ENCODE data around the gene TRIM58. TPM values are rescaled to one million over a fixed set of nuclear protein-coding genes. Genes with fewer than 3 reads are reported as not detected.

Gene TRIM58
- total RNA-seq, 1 experiment from 2014 or later = 1.7 TPM

DNA sequence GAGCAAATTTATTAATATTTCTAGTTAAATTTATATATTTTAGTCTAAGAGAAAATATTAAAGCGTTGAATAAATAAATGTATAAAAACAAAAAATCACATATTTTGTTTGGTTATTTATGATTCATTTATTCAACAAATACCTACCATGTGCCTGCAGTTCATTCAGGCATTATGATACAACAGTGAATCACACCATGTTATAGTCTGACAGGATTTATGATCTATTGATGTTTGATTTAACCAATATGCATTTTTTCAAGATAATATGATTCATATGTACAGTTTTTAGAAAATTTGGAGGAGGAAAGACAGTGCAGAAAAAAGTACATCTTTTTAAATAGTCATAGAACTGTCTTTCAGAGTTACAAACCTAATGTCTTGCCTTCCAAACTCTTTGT is 7.4 kb upstream of the TRIM58 start:
- Mint-ChIP-seq H3K9me3 (peaks cover 29 to 44% of the 10 kb centered on the region in 2 experiments), H3K4me3 (no peak overlapping the region), H3K27ac (no peak overlapping the region), H3K4me1 (0 out of 4 replicates have a peak, but pooled peaks cover 0 to 2% of the 10 kb centered on the region in 2 experiments), H3K36me3 (ENCODE audit: insufficient read depth in 1 of 3, low read depth in 3 of 3) (peaks cover 0 to 2% (median 0%) of the 10 kb centered on the region in 3 experiments; a peak in 3 of 7 replicates), H3K27me3 (ENCODE audit: low read depth) (no peaks in the 10 kb centered on the region)
- Histone ChIP-seq H2BK120ac (ENCODE audit: low read depth, low read length, poor library complexity, severe bottlenecking) (no peak overlapping the region), H2BK15ac (ENCODE audit: low read depth, low read length) (no peak overlapping the region), H3K23me2 (ENCODE audit: insufficient read length, low read depth, low read length, poor library complexity, severe bottlenecking) (no peaks in the 10 kb centered on the region), H3K23ac (ENCODE audit: insufficient read length, low read depth, low read length) (no peak overlapping the region), H4K20me1 (ENCODE audit: control insufficient read depth, insufficient read depth, insufficient read length) (no peaks in the 10 kb centered on the region), H3K79me1 (ENCODE audit: insufficient read depth, low read depth, low read length, poor library complexity, severe bottlenecking) (no peaks in the 10 kb centered on the region), H3K9ac (ENCODE audit: extremely low read depth, insufficient read length, low read length) (no peak overlapping the region), H3K4ac (ENCODE audit: low read depth, low read length) (no peak overlapping the region), H4K5ac (ENCODE audit: insufficient read length, low read depth, low read length) (no peak overlapping the region), H4K91ac (ENCODE audit: insufficient read length, low read depth, low read length) (no peak overlapping the region), H3K9me3 (ENCODE audit: control insufficient read depth, low read depth, low read length) (peaks cover 7% of the 10 kb centered on the region), H2AK5ac (ENCODE audit: insufficient read length, low read length) (no peak overlapping the region), H3K4me2 (ENCODE audit: insufficient read depth, insufficient read length, low read length) (no peak overlapping the region), H2AFZ (ENCODE audit: low read length) (no peak overlapping the region), H2BK20ac (ENCODE audit: low read depth, low read length, poor library complexity, severe bottlenecking) (no peak overlapping the region), H2BK5ac (ENCODE audit: insufficient read length, low read length) (no peak overlapping the region), H3T11ph (ENCODE audit: low read length) (no peak overlapping the region), H3K27me3 (ENCODE audit: insufficient read depth, low read length) (no peaks in the 10 kb centered on the region), H4K8ac (replicated peaks; ENCODE audit: insufficient read length, low read depth, low read length) (no peak overlapping the region), H3K27ac (ENCODE audit: insufficient read length, low read depth, low read length) (no peak overlapping the region), H2BK12ac (ENCODE audit: insufficient read length, low read depth, low read length) (no peak overlapping the region), H3K18ac (ENCODE audit: insufficient read length, low read depth, low read length) (no peak overlapping the region), H3K56ac (ENCODE audit: insufficient read length, low read depth, low read length) (no peak overlapping the region), H3K4me1 (ENCODE audit: insufficient read depth, low read length) (no peaks in the 10 kb centered on the region), H3K14ac (ENCODE audit: insufficient read depth, low read length) (no peak overlapping the region), H3K79me2 (ENCODE audit: insufficient read depth, low read length) (no peaks in the 10 kb centered on the region)
- TF ChIP-seq, protein P1, sequence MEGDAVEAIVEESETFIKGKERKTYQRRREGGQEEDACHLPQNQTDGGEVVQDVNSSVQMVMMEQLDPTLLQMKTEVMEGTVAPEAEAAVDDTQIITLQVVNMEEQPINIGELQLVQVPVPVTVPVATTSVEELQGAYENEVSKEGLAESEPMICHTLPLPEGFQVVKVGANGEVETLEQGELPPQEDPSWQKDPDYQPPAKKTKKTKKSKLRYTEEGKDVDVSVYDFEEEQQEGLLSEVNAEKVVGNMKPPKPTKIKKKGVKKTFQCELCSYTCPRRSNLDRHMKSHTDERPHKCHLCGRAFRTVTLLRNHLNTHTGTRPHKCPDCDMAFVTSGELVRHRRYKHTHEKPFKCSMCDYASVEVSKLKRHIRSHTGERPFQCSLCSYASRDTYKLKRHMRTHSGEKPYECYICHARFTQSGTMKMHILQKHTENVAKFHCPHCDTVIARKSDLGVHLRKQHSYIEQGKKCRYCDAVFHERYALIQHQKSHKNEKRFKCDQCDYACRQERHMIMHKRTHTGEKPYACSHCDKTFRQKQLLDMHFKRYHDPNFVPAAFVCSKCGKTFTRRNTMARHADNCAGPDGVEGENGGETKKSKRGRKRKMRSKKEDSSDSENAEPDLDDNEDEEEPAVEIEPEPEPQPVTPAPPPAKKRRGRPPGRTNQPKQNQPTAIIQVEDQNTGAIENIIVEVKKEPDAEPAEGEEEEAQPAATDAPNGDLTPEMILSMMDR (conservative IDR thresholded peaks at IDR 0.05) = no peak
- DNase-seq = no peak
- no CpG with 5 or more reads among the region's 1 CpG for WGBS (ENCODE audit: extremely low coverage, insufficient read length, low lambda C conversion rate)

Measured in H9 (cell line).